Transverse colon (tissue), 4 donors: ENCODE measurements around the gene CYSTM1.

ENCODE experiments used
- POLR2AphosphoS5 ChIP-seq, 3 donors: sonication (generic); formaldehyde crosslinking; IDR thresholded peaks; one replicate each; pipeline ENCODE4 v1.6.1; 2016; ENCODE audit warnings: antibody characterized with exemption in 3 of 3
- TF ChIP-seq, protein P1 (sequence below), 5 experiments: fragments of 200-600 bp in 3 of 5; fragments of 450-650 bp in 2 of 5; sonication (generic) in 3 of 5; IDR thresholded peaks; 1 replicate in 2 of 5; 2 replicates in 3 of 5; pipeline ENCODE4 v1.5.1; 2016 to 2017; ENCODE audit warnings: antibody characterized with exemption in 5 of 5, inconsistent platforms in 3 of 5, mild to moderate bottlenecking in 2 of 5, moderate library complexity in 1 of 5

DNA sequence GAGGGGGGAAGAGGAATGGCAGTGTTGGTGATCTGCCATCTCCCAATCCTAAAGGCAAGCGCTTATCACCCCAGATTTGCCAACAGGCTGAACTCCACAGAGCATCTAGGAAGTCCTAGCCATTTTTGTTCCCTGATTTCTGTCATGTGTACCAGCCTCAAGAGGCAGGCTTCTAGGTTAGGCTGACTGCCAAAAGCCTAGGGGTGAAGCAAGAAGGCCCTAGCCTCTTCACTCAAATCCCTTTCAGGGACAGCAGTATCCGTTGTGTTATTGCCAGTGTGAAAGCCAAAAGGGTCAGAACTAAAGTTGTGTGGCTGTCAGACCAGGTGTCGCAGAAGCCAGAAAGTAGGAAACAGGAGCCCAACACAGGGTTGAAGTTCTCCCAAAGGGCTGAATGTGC lies 34.6 kb upstream of the CYSTM1 start:
- TF ChIP-seq, protein P1, sequence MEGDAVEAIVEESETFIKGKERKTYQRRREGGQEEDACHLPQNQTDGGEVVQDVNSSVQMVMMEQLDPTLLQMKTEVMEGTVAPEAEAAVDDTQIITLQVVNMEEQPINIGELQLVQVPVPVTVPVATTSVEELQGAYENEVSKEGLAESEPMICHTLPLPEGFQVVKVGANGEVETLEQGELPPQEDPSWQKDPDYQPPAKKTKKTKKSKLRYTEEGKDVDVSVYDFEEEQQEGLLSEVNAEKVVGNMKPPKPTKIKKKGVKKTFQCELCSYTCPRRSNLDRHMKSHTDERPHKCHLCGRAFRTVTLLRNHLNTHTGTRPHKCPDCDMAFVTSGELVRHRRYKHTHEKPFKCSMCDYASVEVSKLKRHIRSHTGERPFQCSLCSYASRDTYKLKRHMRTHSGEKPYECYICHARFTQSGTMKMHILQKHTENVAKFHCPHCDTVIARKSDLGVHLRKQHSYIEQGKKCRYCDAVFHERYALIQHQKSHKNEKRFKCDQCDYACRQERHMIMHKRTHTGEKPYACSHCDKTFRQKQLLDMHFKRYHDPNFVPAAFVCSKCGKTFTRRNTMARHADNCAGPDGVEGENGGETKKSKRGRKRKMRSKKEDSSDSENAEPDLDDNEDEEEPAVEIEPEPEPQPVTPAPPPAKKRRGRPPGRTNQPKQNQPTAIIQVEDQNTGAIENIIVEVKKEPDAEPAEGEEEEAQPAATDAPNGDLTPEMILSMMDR (IDR thresholded peaks at IDR 0.05): no peak
- no peak for TF ChIP-seq POLR2AphosphoS5 (IDR thresholded peaks at IDR 0.05)
